Effector memory CD4-positive, alpha-beta T cell (primary cell): ENCODE data around the gene FAM184A.

ENCODE experiments used
- DNase-seq, 3 donors: peaks; one replicate each; pipeline ENCODE4 v3.0.0-alpha.2; 2020
- H3K27ac ChIP-seq: 2 replicates; pipeline ENCODE4 v1.7.0; 2013; ENCODE audit warnings: mild to moderate bottlenecking, low read length, moderate library complexity; ENCODE audit not compliant: insufficient read depth, poor library complexity, severe bottlenecking
- H3K27me3 ChIP-seq: replicated peaks from 2 replicates; pipeline ENCODE4 v1.7.0; 2013; ENCODE audit warnings: mild to moderate bottlenecking, low read length; ENCODE audit not compliant: insufficient read depth, control insufficient read depth, poor library complexity, severe bottlenecking
- H3K36me3 ChIP-seq: 2 replicates; pipeline ENCODE4 v1.7.0; 2013; ENCODE audit warnings: mild to moderate bottlenecking, low read length, moderate library complexity; ENCODE audit not compliant: control insufficient read depth, insufficient read depth
- H3K4me1 ChIP-seq: 2 replicates; pipeline ENCODE4 v1.7.0; 2013; ENCODE audit warnings: low read length, mild to moderate bottlenecking; ENCODE audit not compliant: control insufficient read depth, insufficient read depth, poor library complexity, severe bottlenecking
- H3K4me3 ChIP-seq: 2 replicates; pipeline ENCODE4 v1.7.0; 2013; ENCODE audit warnings: low read length, low read depth, mild to moderate bottlenecking; ENCODE audit not compliant: insufficient read depth, poor library complexity, severe bottlenecking
- H3K9me3 ChIP-seq: 2 replicates; pipeline ENCODE4 v1.7.0; 2013; ENCODE audit warnings: mild to moderate bottlenecking, low read length, moderate library complexity; ENCODE audit not compliant: control insufficient read depth

The FAM184A gene

DNA sequence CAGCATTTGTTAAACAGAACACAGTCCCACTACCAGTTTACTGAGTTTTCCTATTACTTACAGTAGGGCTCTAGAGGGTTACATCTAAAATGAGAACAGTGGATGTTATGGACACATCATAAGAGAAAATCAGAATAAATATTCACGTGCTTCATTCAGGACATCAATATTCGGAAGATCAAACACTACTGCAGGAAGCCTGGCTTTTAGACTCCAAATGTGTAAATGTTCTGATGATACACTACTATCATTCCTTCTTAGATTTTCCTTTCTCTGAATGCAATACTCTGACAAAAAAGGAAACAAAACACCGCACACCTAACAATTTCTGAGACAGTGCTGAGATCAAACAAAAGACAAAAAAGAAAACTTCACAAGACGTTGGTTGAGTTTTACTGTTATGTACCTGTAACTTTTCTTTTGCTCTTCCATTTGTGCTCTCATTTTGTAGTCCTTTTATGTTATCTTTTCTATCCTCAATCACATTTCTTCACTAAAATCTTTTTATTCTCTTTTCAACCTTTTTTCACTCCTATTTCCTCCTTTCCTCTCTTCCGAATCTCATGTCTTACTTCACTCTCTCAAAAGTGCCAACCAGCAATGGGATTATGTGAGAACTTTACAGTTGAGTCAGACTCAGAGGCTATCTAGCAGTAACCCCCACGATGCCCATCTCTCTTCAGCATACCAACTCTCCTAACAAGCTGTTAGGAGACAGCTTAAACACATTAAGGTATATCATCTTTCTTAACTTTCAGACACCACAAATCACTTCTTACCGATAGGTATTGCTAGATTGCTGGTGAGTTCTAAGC, 1.7 kb downstream of the FAM184A start:
- H3K27me3 ChIP-seq = no peaks in the 10 kb centered on the region

DNA sequence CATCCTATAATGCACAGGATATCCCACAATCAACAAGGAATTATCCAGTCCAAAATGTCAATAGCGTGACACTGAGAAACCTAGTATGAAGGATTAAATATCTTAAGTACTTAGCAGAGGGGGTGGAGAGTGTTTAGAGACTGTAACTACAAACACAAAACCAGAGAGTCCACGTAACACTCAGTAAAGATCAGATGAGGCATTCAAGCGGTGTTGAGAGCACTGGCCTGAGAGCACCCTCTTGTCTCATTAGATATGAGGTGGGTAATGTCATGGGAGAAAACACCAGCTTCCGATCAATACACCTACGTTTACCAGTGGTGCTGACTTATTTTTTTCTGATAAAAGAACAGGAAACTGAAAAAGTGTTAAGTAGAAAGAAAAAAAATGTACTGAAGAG, 2.3 kb downstream of the FAM184A start:
- Histone ChIP-seq H3K27me3 (no peaks in the 10 kb centered on the region), H3K27ac (no peak overlapping the region), H3K4me1 (peaks cover 4% of the 10 kb centered on the region), H3K4me3 (no peak overlapping the region), H3K36me3 (no peaks in the 10 kb centered on the region), H3K9me3 (no peaks in the 10 kb centered on the region)
- no peak for DNase-seq

More for the DNA sequence above, 1.7 kb downstream of the FAM184A start:
- peak overlapping the region; percentile 76 for H3K4me3 ChIP-seq
- no peak overlapping the region for H3K27ac ChIP-seq
- H3K9me3 ChIP-seq = no peaks in the 10 kb centered on the region
- DNase-seq = no peak
- peaks cover 4% of the 10 kb centered on the region for H3K4me1 ChIP-seq
- H3K36me3 ChIP-seq = no peaks in the 10 kb centered on the region

DNA sequence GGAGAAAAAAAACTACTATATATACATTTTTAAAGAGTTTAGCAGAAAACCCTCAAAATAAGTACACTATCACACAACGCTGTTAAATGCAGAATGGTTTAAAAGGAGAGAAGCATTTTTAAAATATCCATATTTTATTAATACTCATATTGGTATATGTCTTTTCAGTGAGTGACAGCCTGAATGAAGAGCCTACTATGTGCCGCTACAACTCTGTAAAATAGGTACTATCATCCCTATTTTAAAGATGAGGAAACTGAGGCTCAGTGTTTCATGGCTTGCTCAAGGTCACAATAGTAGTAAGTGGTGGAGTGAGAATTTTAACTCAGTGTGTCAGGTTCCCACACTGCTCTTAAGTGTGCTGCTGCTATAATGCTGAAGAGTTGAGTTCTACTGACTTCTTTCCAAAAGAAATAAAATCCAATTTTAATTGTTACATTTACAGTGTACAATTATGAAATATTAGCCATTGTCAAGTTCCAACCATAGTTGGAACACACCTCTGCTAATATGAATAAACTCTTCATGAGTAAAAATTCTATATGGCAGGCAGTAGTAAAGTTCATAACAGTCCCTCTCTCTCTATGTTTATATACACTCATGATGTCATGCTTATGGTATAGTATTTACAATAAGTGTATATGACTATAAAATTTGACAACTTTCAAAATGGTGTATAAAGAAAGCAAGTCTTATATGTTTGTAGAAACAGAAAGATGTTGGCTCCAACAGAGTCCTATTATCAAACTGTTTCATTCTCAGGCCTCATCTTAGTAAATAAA, 3.1 kb downstream of the FAM184A start:
- Histone ChIP-seq H3K36me3 (no peaks in the 10 kb centered on the region), H3K4me3 (no peak overlapping the region), H3K27ac (no peak overlapping the region), H3K4me1 (peaks cover 4% of the 10 kb centered on the region), H3K27me3 (no peaks in the 10 kb centered on the region), H3K9me3 (no peaks in the 10 kb centered on the region)
- no peak for DNase-seq

DNA sequence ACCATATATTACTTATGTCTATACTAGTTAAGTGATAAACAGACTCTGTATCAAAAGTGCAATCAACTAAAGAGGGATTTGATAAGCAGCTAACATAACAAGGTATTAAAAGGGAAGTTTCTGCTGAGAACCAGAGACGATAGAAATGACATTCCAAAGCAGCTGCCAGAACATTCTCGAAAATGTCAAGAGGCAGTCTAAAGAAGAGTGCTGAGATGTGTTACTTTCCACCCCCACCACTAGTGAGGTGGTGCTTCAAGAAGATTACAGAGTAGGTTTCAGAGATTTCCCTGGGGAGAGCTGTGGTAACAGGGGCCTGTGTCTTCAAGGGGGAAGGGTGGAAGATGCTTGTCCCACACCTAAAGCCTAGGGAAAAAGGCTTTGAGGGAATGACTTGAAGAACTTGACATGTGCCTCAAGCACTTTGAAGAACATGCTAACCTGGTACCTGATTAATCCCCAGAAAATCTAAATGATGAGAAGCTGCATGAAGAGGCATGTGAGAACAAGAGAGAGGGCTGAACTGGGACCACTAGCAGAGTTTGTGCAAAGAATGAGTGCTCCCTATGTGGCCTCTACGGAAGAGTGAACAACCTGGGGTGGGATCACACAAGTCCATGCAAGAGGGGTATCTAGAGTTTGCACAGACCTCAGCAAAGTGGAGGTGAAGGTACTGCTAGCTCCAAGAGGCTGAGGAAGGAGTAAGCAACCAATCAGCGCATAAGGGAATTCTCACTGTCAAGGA, 5.0 kb downstream of the FAM184A start:
- H3K27me3 ChIP-seq = no peaks in the 10 kb centered on the region
- H3K9me3 ChIP-seq = no peaks in the 10 kb centered on the region
- no peak overlapping the region for H3K27ac ChIP-seq
- H3K4me1 ChIP-seq = peaks cover 4% of the 10 kb centered on the region
- DNase-seq = no peak
- no peak overlapping the region for H3K4me3 ChIP-seq
- H3K36me3 ChIP-seq = no peaks in the 10 kb centered on the region

DNA sequence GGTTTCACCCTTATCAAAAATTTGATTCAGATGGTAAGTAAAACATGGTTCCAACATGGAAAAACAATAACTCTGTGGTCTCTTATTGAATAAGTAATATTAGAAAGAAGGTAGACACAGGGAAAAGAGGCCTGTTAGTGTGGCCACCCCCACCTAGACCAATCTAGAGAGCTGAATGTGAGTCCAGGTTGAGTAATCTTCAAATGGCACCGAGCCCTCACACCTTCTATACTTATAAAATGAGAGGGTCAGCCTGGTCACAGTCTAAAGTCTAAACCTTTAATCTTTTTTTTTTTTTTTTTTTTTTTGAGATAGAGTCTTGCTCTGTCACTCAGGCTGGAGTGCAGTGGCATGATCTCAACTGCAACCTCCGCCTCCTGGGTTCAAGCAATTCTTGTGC, 6.9 kb downstream of the FAM184A start:
- H3K4me3 ChIP-seq = no peak overlapping the region
- no peak for DNase-seq
- no peaks in the 10 kb centered on the region for H3K27me3 ChIP-seq
- no peaks in the 10 kb centered on the region for H3K36me3 ChIP-seq
- no peaks in the 10 kb centered on the region for H3K4me1 ChIP-seq
- H3K9me3 ChIP-seq = no peaks in the 10 kb centered on the region
- H3K27ac ChIP-seq = no peak overlapping the region

DNA sequence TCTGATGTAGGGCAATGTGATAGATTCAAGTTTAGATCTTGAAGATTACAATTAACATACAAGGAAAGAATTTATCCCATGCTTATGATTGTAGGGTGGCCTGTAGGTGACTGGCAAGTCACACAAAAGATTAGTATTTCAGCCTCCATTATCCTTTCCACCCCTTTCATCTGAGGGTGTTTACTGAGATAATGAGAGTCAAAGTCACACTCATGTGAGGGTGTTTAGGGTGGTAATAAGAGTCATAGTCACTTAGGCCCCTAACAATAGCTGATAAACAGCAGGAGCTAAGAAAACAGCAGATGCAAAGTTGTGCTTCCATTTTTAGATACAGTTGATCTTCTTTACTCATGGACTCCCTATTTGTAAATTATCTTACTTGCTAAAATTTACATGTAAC, 11.4 kb downstream of the FAM184A start:
- Histone ChIP-seq H3K9me3 (no peaks in the 10 kb centered on the region), H3K27me3 (no peaks in the 10 kb centered on the region), H3K27ac (no peak overlapping the region), H3K36me3 (no peaks in the 10 kb centered on the region), H3K4me3 (no peak overlapping the region), H3K4me1 (no peaks in the 10 kb centered on the region)
- no peak for DNase-seq

DNA sequence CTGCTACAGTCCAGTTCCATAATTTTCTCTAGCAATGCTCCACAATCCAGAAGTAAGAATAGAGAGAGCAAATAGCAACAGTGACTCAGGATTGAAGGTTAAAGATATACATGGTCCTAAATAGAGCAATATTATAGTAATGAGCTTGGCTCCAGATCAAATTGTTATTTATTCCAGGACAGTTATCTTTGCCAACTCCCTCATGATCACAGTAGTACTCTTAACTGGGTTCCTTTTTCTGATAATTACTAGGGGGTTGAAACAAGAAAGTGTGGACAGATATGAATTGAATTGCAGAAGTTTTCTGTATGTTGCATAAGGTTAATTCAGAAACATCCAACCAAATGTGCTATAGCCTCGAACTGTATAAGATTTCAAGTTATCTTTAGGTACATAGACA, 11.9 kb downstream of the FAM184A start:
- Histone ChIP-seq H3K36me3 (no peaks in the 10 kb centered on the region), H3K9me3 (no peaks in the 10 kb centered on the region), H3K27me3 (no peaks in the 10 kb centered on the region), H3K4me1 (no peaks in the 10 kb centered on the region), H3K4me3 (no peak overlapping the region), H3K27ac (no peak overlapping the region)
- DNase-seq = no peak

DNA sequence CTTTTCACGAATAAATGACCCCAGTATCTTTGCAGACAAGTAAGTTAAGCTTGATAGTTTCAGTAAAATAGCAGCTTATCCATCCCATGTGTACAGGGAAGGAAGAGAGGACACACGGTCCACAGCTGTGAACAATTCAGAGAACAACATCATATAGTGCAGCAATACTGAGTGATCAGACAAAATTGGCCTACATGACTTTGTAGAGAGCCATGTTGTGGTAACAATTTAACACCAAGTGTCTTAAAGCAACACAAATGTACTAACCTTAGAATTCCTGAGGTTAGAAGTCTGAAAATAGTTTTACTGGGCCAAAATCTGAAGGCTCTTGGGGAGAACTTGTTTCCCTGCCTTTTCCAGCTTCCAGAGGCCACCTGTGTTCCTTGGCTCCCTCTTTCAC, 12.5 kb downstream of the FAM184A start:
- Histone ChIP-seq H3K9me3 (no peaks in the 10 kb centered on the region), H3K27me3 (no peaks in the 10 kb centered on the region), H3K27ac (no peak overlapping the region), H3K36me3 (no peaks in the 10 kb centered on the region), H3K4me3 (no peak overlapping the region), H3K4me1 (no peaks in the 10 kb centered on the region)
- DNase-seq = no peak

DNA sequence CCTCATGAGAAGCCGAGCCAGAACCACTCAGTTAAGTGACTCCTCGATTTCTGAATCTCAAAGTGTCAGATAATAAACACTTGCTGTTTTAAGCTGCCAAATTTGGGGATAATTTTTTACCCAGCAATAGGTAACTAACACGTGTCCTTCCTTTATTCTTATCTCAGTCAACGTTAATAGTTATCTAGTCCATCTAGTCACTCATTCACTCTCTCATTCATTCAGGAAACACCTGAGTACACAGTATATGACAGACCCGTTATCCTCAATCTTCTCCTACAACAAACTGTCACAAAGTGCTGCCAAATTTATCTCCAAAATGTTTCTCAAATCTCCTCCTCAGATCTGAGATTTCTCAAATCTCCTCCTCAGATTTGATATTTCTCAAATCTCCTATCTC, 13.1 kb downstream of the FAM184A start:
- Histone ChIP-seq H3K4me1 (no peaks in the 10 kb centered on the region), H3K4me3 (no peak overlapping the region), H3K36me3 (no peaks in the 10 kb centered on the region), H3K27me3 (no peaks in the 10 kb centered on the region), H3K9me3 (no peaks in the 10 kb centered on the region), H3K27ac (no peak overlapping the region)
- DNase-seq = no peak

DNA sequence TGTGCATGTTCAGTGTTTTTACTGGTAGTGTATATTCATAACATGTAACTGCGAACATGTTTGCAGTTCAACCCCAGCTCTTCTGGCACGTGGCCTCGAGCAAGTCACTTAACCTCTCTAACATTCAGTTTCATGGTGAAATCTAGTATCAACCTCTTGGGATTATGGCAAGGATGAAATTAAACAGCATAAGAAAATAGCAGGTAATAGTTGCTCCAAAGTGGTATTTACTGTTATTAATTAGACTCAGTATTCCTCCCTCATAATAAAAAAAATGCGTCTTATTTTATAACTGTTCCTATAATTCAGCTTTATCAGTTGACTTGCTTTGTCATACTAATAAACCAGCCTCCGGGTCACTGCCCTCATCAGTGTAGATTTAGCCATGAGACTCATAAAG, 15.0 kb downstream of the FAM184A start:
- H3K27ac ChIP-seq = no peak overlapping the region
- H3K36me3 ChIP-seq = no peaks in the 10 kb centered on the region
- no peaks in the 10 kb centered on the region for H3K9me3 ChIP-seq
- H3K27me3 ChIP-seq = no peaks in the 10 kb centered on the region
- DNase-seq = no peak
- H3K4me1 ChIP-seq = no peaks in the 10 kb centered on the region
- no peak overlapping the region for H3K4me3 ChIP-seq
